Skin epidermis (tissue), 12 donors: ENCODE data around the gene DEFB131A.
"Not testable (repeated sequence)": the region's sequence is repeated elsewhere in the genome, so short reads cannot be mapped to it uniquely, and the experiment has no call there.

Experiments
- H3K27ac ChIP-seq, 21 experiments: fragments of 200-600 bp; sonication (generic) in 11 of 21; one replicate each; pipeline ENCODE4 v1.5.0; 2020; ENCODE audit warnings: mild to moderate bottlenecking in 3 of 21, inconsistent platforms in 2 of 21, moderate library complexity in 2 of 21
- H3K4me3 ChIP-seq, 7 experiments: fragments of 200-600 bp; sonication (generic) in 2 of 7; one replicate each; pipeline ENCODE4 v1.5.0; 2020; ENCODE audit warnings: inconsistent platforms in 2 of 7, mild to moderate bottlenecking in 2 of 7, moderate library complexity in 1 of 7

DEFB131A gene

GRCh38 chr4:9493589-9493988, 49.4 kb downstream of the DEFB131A start:
- not testable (repeated sequence) for H3K4me3 ChIP-seq

DNA sequence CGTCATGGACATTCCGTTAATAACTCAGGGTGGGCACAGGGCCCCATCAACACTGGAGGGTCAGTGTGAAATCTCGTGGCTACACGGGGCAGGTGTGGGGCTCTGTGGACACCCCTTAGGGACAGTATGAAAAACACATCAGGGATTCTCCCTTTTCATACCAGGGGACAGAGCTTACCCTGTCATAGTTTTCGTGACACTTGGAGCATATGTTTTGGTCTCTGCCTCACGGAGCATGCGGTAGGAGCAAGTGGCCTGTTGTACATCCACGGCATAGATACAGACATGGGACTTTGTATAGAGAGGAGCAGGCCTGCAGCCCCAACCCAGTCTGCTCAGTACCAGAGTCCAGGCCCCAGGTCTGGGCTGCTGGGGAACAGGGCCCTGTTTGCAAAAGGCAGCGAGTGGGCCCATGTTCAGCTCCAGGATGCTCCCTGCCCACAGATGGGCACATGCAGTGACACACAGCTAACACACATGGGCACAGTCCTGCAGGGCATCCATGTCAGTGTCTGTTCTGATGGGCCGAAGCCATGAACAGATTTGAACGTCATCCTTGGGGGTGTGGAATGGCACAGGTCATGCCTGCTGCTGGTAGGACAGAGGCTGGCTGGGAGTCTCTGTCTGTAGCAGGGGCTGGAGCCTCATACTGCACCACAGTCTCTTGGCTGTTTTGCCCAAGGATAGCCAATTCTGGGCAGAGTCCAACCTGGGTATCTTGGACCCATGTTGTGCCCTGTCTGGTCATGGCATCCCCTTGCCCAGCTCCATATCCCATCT, 50.2 kb downstream of the DEFB131A start:
- not testable (repeated sequence) for H3K4me3 ChIP-seq

More at GRCh38 chr4:9493589-9493988, 49.4 kb downstream of the DEFB131A start:
- H3K27ac ChIP-seq, result not testable (repeated sequence)

GRCh38 chr4:9495443-9495842, 51.2 kb downstream of the DEFB131A start:
- not testable (repeated sequence) for H3K27ac ChIP-seq, H3K4me3 ChIP-seq

More for the DNA sequence above, 50.2 kb downstream of the DEFB131A start:
- not testable (repeated sequence) for H3K27ac ChIP-seq

DNA sequence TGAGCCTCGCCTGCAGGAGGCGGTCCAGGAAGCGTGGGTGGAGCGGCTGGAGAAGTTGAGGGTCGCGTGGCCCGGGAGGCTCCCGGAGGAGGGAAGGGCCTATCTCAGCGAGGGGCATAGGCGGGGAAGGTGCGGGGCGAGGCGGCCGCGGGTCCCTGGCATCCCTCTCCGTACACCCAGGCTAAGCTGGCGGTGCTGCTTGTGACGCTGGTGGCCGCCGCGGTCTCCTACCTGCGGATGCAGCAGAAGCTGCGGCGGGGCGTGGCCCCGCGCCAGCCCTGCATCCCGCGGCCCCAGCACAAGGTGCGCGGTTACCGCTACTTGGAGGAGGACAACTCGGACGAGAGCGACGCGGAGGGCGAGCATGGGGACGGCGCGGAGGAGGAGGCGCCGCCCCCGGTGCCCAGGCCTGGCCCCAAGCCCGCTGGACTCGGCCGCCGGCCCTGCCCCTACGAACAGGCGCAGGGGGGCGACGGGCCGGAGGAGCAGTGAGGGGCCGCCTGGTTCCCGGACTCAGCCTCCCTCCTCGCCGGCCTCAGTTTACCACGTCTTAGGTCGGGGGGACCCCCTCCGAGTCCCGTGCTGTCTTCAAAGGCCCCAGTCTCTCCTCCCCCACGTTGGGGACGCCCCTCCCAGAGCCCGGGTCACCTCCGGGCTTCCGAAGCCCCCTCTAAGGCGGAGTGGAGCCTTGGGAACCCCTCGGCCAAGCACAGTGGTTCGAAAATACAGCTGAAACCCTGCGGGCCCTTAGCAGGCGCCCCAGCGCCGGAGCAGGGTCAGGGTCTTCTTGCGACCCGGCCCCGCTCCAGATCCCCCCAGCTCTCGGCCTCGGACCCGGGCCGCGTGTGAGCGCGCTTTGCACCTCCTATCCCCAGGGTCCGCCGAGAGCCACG, 53.6 kb downstream of the DEFB131A start:
- H3K4me3 ChIP-seq, result peak overlapping the region in 1 of 7 experiments; percentile 12
- H3K27ac ChIP-seq, result not testable (repeated sequence)

- H3K4me3 ChIP-seq, result peak overlapping the region in 1 of 7 experiments; percentile 12
- not testable (repeated sequence) for H3K27ac ChIP-seq
Measured at GRCh38 chr4:9498468-9499040, 54.3 kb downstream of the DEFB131A start.

DNA sequence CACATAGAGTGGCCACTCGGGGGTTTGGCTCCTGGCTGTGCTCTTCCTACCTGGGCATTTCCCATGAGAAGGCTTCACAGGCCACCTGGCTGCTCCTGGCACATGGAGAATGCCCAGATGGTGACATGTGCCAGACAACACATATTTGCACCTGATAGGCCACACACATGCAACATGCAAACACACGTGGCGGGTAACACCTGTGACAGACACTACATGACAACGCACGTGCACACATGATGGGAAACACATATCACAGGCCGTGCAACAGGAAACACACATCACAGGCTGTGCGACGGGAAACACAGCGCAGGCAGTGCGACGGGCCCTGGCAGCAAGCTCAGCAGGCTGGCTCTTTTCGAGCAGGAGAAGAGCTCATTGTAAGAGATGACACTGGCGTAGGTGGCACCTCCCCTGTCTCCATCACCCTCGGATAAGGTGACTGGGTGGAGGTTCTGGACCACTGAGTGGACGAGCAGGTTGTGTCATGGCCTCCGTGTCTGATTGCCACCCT, 55.8 kb downstream of the DEFB131A start:
- H3K27ac ChIP-seq, H3K4me3 ChIP-seq: not testable (repeated sequence)
